HG03521 (cell line): ENCODE data around the gene PHF14.
A peak's percentile ranks its signal among the peaks of the same experiment; 100 is the strongest.
"Not testable (repeated sequence)": the region's sequence is repeated elsewhere in the genome, so short reads cannot be mapped to it uniquely, and the experiment has no call there.

Experiments used
- ATAC-seq: cut with Tn5 transposase; IDR thresholded peaks from one replicate; pipeline ENCODE4 v1.9.1; 2021; ENCODE audit warnings: mild to moderate bottlenecking, moderate library complexity; ENCODE audit not compliant: unreplicated experiment

The PHF14 gene, protein sequence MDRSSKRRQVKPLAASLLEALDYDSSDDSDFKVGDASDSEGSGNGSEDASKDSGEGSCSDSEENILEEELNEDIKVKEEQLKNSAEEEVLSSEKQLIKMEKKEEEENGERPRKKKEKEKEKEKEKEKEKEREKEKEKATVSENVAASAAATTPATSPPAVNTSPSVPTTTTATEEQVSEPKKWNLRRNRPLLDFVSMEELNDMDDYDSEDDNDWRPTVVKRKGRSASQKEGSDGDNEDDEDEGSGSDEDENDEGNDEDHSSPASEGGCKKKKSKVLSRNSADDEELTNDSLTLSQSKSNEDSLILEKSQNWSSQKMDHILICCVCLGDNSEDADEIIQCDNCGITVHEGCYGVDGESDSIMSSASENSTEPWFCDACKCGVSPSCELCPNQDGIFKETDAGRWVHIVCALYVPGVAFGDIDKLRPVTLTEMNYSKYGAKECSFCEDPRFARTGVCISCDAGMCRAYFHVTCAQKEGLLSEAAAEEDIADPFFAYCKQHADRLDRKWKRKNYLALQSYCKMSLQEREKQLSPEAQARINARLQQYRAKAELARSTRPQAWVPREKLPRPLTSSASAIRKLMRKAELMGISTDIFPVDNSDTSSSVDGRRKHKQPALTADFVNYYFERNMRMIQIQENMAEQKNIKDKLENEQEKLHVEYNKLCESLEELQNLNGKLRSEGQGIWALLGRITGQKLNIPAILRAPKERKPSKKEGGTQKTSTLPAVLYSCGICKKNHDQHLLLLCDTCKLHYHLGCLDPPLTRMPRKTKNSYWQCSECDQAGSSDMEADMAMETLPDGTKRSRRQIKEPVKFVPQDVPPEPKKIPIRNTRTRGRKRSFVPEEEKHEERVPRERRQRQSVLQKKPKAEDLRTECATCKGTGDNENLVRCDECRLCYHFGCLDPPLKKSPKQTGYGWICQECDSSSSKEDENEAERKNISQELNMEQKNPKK

GRCh38 chr7:10973061-10973941 is at the start of gene PHF14:
Gene PHF14 (plus strand): TSS chr7:10973872. CDS start chr7:10974324, 452 bp downstream.
- ATAC-seq = peak; percentile 99

DNA sequence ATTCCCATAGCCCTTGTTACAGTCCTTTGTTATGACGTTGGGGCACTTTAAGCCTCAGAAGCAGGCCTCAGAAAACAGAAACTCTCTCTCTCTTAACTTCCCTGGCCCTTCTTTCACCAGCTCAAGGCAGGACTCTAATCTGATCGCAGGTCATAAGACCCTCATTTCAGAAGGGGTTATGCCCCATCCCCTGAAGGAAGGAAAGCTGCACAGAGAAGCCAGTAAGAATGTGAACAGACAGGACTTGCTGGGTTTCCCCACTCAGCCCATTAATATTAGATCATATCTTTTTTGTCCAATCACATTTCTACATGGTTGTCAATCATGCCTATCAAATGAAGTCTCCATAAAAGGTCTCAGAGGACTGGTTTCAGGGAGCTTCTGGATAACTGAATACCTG is 49.3 kb upstream of the PHF14 start:
- ATAC-seq = no peak

GRCh38 chr7:10928203-10928602 is 45.5 kb upstream of the PHF14 start:
- ATAC-seq = not testable (repeated sequence)

GRCh38 chr7:10930551-10930950 is 43.1 kb upstream of the PHF14 start:
- no peak for ATAC-seq

DNA sequence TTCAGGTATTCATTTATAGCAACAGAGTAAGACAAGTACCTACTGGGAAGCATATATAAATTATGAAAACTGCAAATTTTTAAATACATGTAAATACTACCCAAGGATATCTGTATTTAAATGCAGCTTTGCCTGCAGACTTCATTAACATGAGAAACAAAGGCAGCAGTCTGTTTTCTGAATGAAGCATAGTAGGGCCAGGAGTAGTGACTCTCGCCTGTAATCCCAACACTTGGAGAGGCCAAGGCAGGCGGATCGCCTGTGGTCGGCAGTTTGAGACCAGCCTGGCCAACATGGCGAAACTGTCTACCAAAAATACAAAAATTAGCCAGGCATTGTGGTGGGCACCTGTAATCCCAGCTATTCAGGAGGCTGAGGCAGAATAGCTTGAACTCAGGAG is 42.5 kb upstream of the PHF14 start:
- no peak for ATAC-seq

DNA sequence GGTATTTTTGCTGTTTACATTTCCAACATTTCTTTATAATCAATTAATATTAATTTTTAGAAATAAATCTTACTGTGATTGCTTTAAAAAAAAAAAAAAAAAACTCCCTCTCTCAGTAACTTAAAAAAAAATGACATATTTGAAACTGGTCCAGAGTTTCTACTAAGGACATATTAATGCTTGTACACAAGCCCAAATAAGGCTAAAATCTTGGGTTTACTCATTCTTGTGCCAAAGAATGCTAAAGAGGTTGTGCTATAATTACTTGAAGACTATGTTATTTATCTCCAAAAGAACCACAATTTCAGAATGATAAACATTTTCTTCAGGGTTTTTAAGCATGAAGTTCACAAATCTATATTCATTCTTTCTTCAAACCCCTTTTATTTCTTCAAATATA is 39.4 kb upstream of the PHF14 start:
- ATAC-seq = no peak

DNA sequence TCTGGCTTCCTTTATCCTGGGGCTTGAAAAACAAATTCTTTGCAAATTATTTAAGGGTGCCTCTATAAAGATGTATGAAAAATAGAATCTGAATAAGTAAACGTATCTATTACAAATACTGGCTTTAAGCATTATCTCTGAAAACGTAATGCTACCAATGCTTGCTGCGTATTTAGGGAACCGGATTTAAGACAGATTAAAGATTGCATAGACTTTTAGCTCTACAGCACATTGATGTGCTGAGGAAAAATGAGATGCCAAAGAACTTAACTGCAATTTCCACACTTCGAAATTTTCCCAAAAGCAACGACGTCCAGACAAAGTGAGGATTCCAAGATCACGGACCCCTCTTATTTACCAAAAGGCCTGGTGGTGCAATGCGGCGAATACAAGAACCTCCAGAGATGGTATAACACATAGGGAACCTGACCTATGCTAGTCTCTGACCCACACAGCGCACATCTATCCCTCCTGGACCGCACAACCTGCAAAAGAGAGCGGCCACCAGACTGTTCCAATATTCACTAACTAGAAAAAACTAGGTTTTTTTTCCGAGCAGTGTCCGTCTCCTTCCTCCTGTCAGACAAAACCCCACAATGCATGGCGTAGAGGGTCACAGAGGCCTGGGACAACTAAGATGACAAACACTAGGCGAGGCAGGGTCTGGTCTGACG is 34.3 kb upstream of the PHF14 start:
- ATAC-seq = peak; percentile 10

GRCh38 chr7:10939911-10940703 is 33.6 kb upstream of the PHF14 start:
- peak; percentile 92 for ATAC-seq

- no peak for ATAC-seq
These were observed 32.8 kb upstream of the PHF14 start for GRCh38 chr7:10940704-10941355.

DNA sequence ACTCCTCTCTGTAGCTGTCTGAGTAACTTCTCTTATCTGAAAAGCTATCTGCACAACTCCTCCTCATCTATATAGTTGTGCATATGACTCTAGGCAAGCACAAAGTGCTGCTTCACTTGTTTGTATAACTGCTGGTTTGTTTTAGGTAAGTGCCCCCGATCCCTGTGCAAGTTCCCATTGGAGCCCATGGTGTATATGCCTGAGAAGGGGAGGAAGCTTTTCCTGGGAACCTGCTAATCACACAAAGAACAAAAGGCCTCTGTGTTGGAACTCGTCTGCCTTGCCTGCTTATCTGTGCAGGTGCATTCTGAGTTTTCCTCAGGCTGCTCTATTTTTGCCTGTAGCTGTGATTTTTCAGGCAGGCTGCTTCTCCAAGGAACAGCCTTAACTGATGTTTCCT is 23.2 kb upstream of the PHF14 start:
- ATAC-seq = no peak

GRCh38 chr7:10950974-10951578 is 22.6 kb upstream of the PHF14 start:
- not testable (repeated sequence) for ATAC-seq

DNA sequence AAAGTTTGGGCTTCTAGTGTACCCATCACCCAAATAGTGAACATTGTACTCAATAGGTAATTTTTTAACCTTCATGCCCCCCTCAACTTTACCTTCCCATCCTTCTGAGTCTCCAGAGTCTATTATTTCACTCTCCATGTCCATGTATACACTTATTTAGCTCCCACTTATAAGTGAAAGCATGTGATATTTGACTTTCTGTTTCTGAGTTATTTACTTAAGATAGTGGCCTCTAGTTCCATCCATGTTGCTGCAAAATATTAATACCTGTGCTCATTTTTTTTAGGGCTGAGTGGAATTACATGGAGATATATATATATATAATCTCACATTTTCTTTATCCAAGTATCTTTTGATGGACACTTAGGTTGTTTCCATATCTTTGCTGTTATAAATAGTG is 21.1 kb upstream of the PHF14 start:
- ATAC-seq = no peak

GRCh38 chr7:10953078-10953750 is 20.5 kb upstream of the PHF14 start:
- not testable (repeated sequence) for ATAC-seq

DNA sequence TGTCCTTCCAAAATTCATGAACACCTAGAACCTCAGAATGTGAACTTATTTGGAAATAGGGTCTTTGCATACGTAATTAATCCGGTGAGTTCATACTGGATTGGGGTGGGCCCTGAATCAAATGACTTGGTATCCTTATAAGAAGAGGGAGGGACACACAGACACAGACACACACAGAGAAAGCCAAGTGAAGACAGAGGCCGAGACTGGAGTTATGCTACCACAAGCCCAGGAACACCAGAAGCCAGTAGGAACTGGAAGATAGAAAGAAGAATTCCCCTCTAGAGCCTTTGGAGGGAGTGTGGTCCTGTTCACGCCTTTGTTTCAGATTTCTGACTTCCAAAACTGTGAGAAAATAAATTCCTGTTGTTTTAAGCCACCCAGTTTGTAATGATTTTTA is 17.1 kb upstream of the PHF14 start:
- ATAC-seq = no peak

- ATAC-seq = not testable (repeated sequence)
These were observed 13.4 kb upstream of the PHF14 start for GRCh38 chr7:10960242-10960641.

DNA sequence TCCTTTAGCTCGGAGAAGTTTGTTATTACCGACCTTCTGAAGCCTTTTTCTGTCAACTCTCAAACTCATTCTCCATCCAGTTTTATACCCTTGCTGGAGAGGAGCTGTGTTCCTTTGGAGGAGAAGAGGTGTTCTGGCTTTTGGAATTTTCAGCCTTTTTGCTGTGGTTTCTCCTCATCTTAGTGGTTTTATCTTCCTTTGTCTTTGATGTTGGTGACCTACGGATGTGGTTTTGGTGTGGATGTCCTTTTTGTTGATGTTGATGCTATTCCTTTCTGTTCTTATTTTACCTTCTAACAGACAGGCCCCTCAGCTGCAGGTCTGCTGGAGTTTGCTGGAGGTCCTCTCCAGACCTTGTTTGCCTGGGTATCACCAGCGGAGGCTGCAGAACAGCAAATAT is 8.7 kb upstream of the PHF14 start:
- not testable (repeated sequence) for ATAC-seq

DNA sequence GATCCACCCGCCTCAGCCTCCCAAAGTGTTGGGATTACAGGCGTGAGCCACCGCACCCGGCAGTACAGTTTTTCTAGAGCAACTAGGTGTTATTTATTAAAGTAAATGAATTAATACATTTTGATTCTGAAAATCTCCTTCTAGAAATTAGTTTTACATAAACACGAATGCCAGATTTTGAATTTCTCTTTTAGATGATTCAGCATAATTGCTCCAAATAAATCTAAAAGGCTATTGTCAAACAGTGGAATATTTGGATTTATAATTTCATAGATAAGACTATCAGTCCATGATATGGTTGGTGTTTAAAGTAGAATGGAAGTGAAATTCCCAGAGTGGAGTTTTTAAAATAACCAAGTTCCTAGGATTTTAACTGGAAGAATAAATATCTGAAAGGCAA is 1.5 kb upstream of the PHF14 start:
- no peak for ATAC-seq
